H9 (cell line): Measurements from ENCODE around the gene LRRC45. TPM values are rescaled to one million over a fixed set of nuclear protein-coding genes. Genes with fewer than 3 reads are reported as not detected.
A peak's percentile ranks its signal among the peaks of the same experiment; 100 is the strongest.

Experiments
- DNase-seq: peaks from one replicate; pipeline ENCODE4 v3.0.0-alpha.2; 2017
- H2AFZ ChIP-seq: one replicate; pipeline ENCODE4 v1.6.1; 2013; ENCODE audit warnings: mild to moderate bottlenecking, low read length, control low read depth, moderate library complexity
- H2AK5ac ChIP-seq: 2 replicates; pipeline ENCODE4 v1.6.1; 2013; ENCODE audit warnings: low read length, control low read depth, mixed read lengths; ENCODE audit not compliant: insufficient read length
- H2BK120ac ChIP-seq: one replicate; pipeline ENCODE4 v1.6.1; 2013; ENCODE audit warnings: low read depth, mild to moderate bottlenecking, low read length, control low read depth, inconsistent platforms; ENCODE audit not compliant: poor library complexity, severe bottlenecking
- H2BK12ac ChIP-seq: 2 replicates; pipeline ENCODE4 v1.6.1; 2013; ENCODE audit warnings: low read length, control low read depth, mixed read lengths, low read depth; ENCODE audit not compliant: insufficient read length
- H2BK15ac ChIP-seq: 2 replicates; pipeline ENCODE4 v1.6.1; 2013; ENCODE audit warnings: low read depth, low read length, control low read depth
- H2BK20ac ChIP-seq: one replicate; pipeline ENCODE4 v1.6.1; 2013; ENCODE audit warnings: low read depth, mild to moderate bottlenecking, low read length, control low read depth, inconsistent platforms; ENCODE audit not compliant: poor library complexity, severe bottlenecking
- H2BK5ac ChIP-seq: 2 replicates; pipeline ENCODE4 v1.6.1; 2013; ENCODE audit warnings: low read length, control low read depth, mixed read lengths; ENCODE audit not compliant: insufficient read length
- H3K14ac ChIP-seq: 2 replicates; pipeline ENCODE4 v1.6.1; 2013; ENCODE audit warnings: low read length, control low read depth; ENCODE audit not compliant: insufficient read depth
- H3K18ac ChIP-seq: 2 replicates; pipeline ENCODE4 v1.6.1; 2013; ENCODE audit warnings: low read depth, mild to moderate bottlenecking, mixed read lengths, low read length, control low read depth; ENCODE audit not compliant: insufficient read length
- H3K23ac ChIP-seq: 2 replicates; pipeline ENCODE4 v1.6.1; 2013; ENCODE audit warnings: low read length, control low read depth, mixed read lengths, low read depth; ENCODE audit not compliant: insufficient read length
- H3K23me2 ChIP-seq: 2 replicates; pipeline ENCODE4 v1.6.1; 2013; ENCODE audit warnings: low read depth, mild to moderate bottlenecking, mixed read lengths, low read length, control low read depth; ENCODE audit not compliant: insufficient read length, poor library complexity, severe bottlenecking
- H3K27ac ChIP-seq: 2 replicates; pipeline ENCODE4 v1.5.1; 2013; ENCODE audit warnings: low read length, control low read depth, mixed read lengths, low read depth; ENCODE audit not compliant: insufficient read length
- H3K27me3 ChIP-seq: 2 replicates; pipeline ENCODE4 v1.6.1; 2013; ENCODE audit warnings: low read length, control low read depth, inconsistent platforms; ENCODE audit not compliant: insufficient read depth
- H3K4ac ChIP-seq: 2 replicates; pipeline ENCODE4 v1.6.1; 2013; ENCODE audit warnings: low read depth, mild to moderate bottlenecking, control low read depth, inconsistent platforms, low read length, moderate library complexity
- H3K4me1 ChIP-seq: 2 replicates; pipeline ENCODE4 v1.6.1; 2013; ENCODE audit warnings: low read length, control low read depth, inconsistent platforms; ENCODE audit not compliant: insufficient read depth
- H3K4me2 ChIP-seq: 2 replicates; pipeline ENCODE4 v1.6.1; 2013; ENCODE audit warnings: low read length, control low read depth, mixed read lengths; ENCODE audit not compliant: insufficient read length, insufficient read depth
- H3K56ac ChIP-seq: 2 replicates; pipeline ENCODE4 v1.6.1; 2013; ENCODE audit warnings: low read depth, mild to moderate bottlenecking, mixed read lengths, low read length, control low read depth; ENCODE audit not compliant: insufficient read length
- H3K79me1 ChIP-seq: 2 replicates; pipeline ENCODE4 v1.6.1; 2013; ENCODE audit warnings: low read depth, mild to moderate bottlenecking, moderate library complexity, low read length, control low read depth, inconsistent platforms; ENCODE audit not compliant: insufficient read depth, poor library complexity, severe bottlenecking
- H3K79me2 ChIP-seq: 2 replicates; pipeline ENCODE4 v1.6.1; 2013; ENCODE audit warnings: low read length, control low read depth, inconsistent platforms; ENCODE audit not compliant: insufficient read depth
- H3K9ac ChIP-seq: 2 replicates; pipeline ENCODE4 v1.6.1; 2013; ENCODE audit warnings: low read length, control low read depth, mixed read lengths; ENCODE audit not compliant: insufficient read length; ENCODE audit errors: extremely low read depth
- H3K9me3 ChIP-seq: one replicate; pipeline ENCODE4 v1.6.1; 2013; ENCODE audit warnings: low read depth, low read length, inconsistent platforms; ENCODE audit not compliant: control insufficient read depth
- H3T11ph ChIP-seq: one replicate; pipeline ENCODE4 v1.6.1; 2013; ENCODE audit warnings: mild to moderate bottlenecking, low read length, control low read depth, inconsistent platforms
- H4K20me1 ChIP-seq: one replicate; pipeline ENCODE4 v1.6.1; 2013; ENCODE audit not compliant: control insufficient read depth, insufficient read length, insufficient read depth
- H4K5ac ChIP-seq: 2 replicates; pipeline ENCODE4 v1.6.1; 2013; ENCODE audit warnings: low read depth, mild to moderate bottlenecking, mixed read lengths, low read length, control low read depth; ENCODE audit not compliant: insufficient read length
- H4K8ac ChIP-seq: replicated peaks from 2 replicates; pipeline ENCODE4 v1.6.1; 2013; ENCODE audit warnings: low read length, control low read depth, mixed read lengths, low read depth; ENCODE audit not compliant: insufficient read length
- H4K91ac ChIP-seq: 2 replicates; pipeline ENCODE4 v1.6.1; 2013; ENCODE audit warnings: low read depth, mild to moderate bottlenecking, moderate library complexity, mixed read lengths, low read length, control low read depth; ENCODE audit not compliant: insufficient read length
- H3K27ac Mint-ChIP-seq, 3 experiments: 2 replicates in 2 of 3; 3 replicates in 1 of 3; pipeline ENCODE4 v1.8.0; 2020 to 2021; ENCODE audit warnings: mixed read lengths in 3 of 3, mild to moderate bottlenecking in 1 of 3, moderate library complexity in 1 of 3
- H3K27me3 Mint-ChIP-seq: 2 replicates; pipeline ENCODE4 v1.8.0; 2021; ENCODE audit warnings: low read depth, mild to moderate bottlenecking, moderate library complexity, mixed read lengths
- H3K36me3 Mint-ChIP-seq, 3 experiments: 2 replicates in 2 of 3; 3 replicates in 1 of 3; pipeline ENCODE4 v1.8.0; 2020 to 2021; ENCODE audit warnings: low read depth in 3 of 3, mixed read lengths in 3 of 3; ENCODE audit not compliant: insufficient read depth in 1 of 3
- H3K4me1 Mint-ChIP-seq, 2 experiments: 2 replicates each; pipeline ENCODE4 v1.8.0; 2020; ENCODE audit warnings: mixed read lengths in 2 of 2
- H3K4me3 Mint-ChIP-seq, 2 experiments: 2 replicates in 1 of 2; 3 replicates in 1 of 2; pipeline ENCODE4 v1.8.0; 2020 to 2021; ENCODE audit warnings: mild to moderate bottlenecking in 2 of 2, mixed read lengths in 2 of 2, moderate library complexity in 1 of 2
- H3K9me3 Mint-ChIP-seq, 2 experiments: 2 replicates in 1 of 2; 3 replicates in 1 of 2; pipeline ENCODE4 v1.8.0; 2020; ENCODE audit warnings: mild to moderate bottlenecking in 2 of 2, mixed read lengths in 2 of 2, moderate library complexity in 1 of 2
- WGBS: extraction: QIAGEN DNeasy Blood & Tissue Kit; methylation state at CpG from one replicate; pipeline ENCODE4 v1.1.7; 2013; ENCODE audit warnings: missing lambda C conversion rate, low lambda C conversion rate, mixed read lengths; ENCODE audit not compliant: insufficient read length; ENCODE audit errors: extremely low coverage; 5-methylcytosine and 5-hydroxymethylcytosine counted together
- total RNA-seq: library from RNA; stranded (reverse); gene quantifications from 2 replicates; pipeline ENCODE4 v1.2.1, GENCODE V29; 2021
- TF ChIP-seq, protein P1 (sequence below): fragments of 200-600 bp; sonication (generic); conservative IDR thresholded peaks from 3 replicates; pipeline ENCODE4 v1.8.0; 2021; ENCODE audit warnings: antibody characterized with exemption, mild to moderate bottlenecking

LRRC45 gene
- total RNA-seq, 1 experiment from 2014 or later: 28.7 TPM

DNA sequence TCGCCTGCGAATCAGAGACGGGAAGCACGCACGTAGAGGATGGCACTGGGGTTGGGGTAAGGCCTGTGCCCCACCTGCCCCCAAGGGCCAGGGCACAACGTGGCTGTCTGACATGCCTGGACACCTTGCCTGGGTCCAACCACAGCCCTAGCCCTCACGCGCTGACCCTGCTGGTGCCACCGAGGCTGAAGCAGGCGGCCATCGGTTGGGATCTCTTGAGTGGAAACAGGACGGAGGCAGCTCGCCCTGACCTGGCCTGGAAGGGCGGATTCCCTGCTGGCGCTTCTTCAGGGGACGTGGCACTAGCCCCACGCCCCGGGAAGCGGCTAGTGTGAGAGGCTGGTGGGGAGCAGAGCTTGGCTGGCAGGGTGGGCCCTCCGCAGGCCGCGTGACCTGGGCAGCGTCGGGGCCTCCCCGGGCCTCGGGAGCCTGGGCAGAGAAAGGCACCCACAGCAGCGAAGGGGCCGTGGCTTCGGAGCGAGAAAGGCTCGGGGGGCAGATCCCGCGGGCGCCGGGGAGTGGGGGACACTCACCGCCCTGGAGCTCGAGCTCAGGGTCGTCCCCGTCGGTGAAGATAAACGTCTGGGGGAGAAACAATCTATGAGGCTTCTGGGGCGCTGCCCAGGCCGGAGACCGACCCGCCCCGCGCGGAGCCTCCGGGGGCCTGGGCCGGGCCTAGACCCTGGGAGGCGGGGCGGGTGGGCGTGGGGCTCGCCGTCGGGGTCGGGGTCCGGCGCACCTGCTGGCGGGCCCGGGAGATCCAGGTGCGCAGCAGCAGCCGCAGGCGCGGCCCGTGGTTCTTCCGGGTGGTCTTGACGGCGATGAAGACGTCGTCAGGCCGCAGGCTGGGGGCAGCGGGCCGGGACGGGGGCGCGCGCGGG, 27.9 kb downstream of the LRRC45 start:
- Histone ChIP-seq H3K4ac (no peak overlapping the region), H3K79me2 (no peaks in the 10 kb centered on the region), H2BK12ac (no peak overlapping the region), H4K8ac (no peak overlapping the region), H3K79me1 (peaks cover 2% of the 10 kb centered on the region), H3K27ac (no peak overlapping the region), H4K5ac (no peak overlapping the region), H3K23me2 (no peaks in the 10 kb centered on the region), H3K9me3 (no peaks in the 10 kb centered on the region), H3K23ac (no peak overlapping the region), H3K4me1 (no peaks in the 10 kb centered on the region), H2BK120ac (no peak overlapping the region), H2AFZ (no peak overlapping the region), H3K9ac (no peak overlapping the region), H2BK15ac (no peak overlapping the region), H3K56ac (no peak overlapping the region), H3T11ph (no peak overlapping the region), H2BK20ac (no peak overlapping the region), H4K91ac (no peak overlapping the region), H2BK5ac (no peak overlapping the region), H3K18ac (no peak overlapping the region), H4K20me1 (peaks cover 3% of the 10 kb centered on the region), H3K4me2 (peak overlapping the region; percentile 5), H3K14ac (no peak overlapping the region), H3K27me3 (no peaks in the 10 kb centered on the region), H2AK5ac (no peak overlapping the region)
- H3K27me3 Mint-ChIP-seq: no peaks in the 10 kb centered on the region; the same call in 1 of the 2 replicates
- WGBS: no CpG with 5 or more reads among the region's 79 CpGs
- no peak for DNase-seq
- TF ChIP-seq, protein P1, sequence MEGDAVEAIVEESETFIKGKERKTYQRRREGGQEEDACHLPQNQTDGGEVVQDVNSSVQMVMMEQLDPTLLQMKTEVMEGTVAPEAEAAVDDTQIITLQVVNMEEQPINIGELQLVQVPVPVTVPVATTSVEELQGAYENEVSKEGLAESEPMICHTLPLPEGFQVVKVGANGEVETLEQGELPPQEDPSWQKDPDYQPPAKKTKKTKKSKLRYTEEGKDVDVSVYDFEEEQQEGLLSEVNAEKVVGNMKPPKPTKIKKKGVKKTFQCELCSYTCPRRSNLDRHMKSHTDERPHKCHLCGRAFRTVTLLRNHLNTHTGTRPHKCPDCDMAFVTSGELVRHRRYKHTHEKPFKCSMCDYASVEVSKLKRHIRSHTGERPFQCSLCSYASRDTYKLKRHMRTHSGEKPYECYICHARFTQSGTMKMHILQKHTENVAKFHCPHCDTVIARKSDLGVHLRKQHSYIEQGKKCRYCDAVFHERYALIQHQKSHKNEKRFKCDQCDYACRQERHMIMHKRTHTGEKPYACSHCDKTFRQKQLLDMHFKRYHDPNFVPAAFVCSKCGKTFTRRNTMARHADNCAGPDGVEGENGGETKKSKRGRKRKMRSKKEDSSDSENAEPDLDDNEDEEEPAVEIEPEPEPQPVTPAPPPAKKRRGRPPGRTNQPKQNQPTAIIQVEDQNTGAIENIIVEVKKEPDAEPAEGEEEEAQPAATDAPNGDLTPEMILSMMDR: no peak
- H3K27ac Mint-ChIP-seq: peak overlapping the region in 1 of 3 experiments; percentile 64; a peak in 1 of 7 replicates
- H3K9me3 Mint-ChIP-seq: no peaks in the 10 kb centered on the region
- H3K36me3 Mint-ChIP-seq: peaks cover 10 to 43% (median 38%) of the 10 kb centered on the region in 3 experiments; a peak in 6 of 7 replicates
- peak overlapping the region; percentile 78 to 86 for H3K4me3 Mint-ChIP-seq
- peaks cover 0 to 13% of the 10 kb centered on the region in 2 experiments; a peak in 2 of 4 replicates for H3K4me1 Mint-ChIP-seq
